D721Med (cell line): ENCODE results near the gene TNFRSF6B.

ENCODE experiments used
- DNase-seq: peaks from one replicate; pipeline ENCODE4 v3.0.0; 2011; ENCODE audit warnings: low spot score; ENCODE audit not compliant: insufficient read length
- FAIRE-seq: peaks from 2 replicates; lab custom pipeline; 2011; peaks lifted over from hg19 to GRCh38; lab: Jason Lieb, UNC
- TF ChIP-seq, protein P1 (sequence below): IDR thresholded peaks from 2 replicates; pipeline ENCODE4 v1.5.1; 2012; ENCODE audit warnings: mild to moderate bottlenecking, control low read depth; ENCODE audit not compliant: insufficient read depth; ENCODE audit errors: missing control alignments

TNFRSF6B gene

GRCh38 chr20:63686492-63687321, 9.7 kb upstream of the TNFRSF6B start:
- DNase-seq = no peak

GRCh38 chr20:63687419-63688178, 8.9 kb upstream of the TNFRSF6B start:
- FAIRE-seq (no peak), DNase-seq (no peak)
- TF ChIP-seq, protein P1, sequence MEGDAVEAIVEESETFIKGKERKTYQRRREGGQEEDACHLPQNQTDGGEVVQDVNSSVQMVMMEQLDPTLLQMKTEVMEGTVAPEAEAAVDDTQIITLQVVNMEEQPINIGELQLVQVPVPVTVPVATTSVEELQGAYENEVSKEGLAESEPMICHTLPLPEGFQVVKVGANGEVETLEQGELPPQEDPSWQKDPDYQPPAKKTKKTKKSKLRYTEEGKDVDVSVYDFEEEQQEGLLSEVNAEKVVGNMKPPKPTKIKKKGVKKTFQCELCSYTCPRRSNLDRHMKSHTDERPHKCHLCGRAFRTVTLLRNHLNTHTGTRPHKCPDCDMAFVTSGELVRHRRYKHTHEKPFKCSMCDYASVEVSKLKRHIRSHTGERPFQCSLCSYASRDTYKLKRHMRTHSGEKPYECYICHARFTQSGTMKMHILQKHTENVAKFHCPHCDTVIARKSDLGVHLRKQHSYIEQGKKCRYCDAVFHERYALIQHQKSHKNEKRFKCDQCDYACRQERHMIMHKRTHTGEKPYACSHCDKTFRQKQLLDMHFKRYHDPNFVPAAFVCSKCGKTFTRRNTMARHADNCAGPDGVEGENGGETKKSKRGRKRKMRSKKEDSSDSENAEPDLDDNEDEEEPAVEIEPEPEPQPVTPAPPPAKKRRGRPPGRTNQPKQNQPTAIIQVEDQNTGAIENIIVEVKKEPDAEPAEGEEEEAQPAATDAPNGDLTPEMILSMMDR = no peak

More at GRCh38 chr20:63686492-63687321, 9.7 kb upstream of the TNFRSF6B start:
- FAIRE-seq = no peak
- TF ChIP-seq, protein P1 = no peak

DNA sequence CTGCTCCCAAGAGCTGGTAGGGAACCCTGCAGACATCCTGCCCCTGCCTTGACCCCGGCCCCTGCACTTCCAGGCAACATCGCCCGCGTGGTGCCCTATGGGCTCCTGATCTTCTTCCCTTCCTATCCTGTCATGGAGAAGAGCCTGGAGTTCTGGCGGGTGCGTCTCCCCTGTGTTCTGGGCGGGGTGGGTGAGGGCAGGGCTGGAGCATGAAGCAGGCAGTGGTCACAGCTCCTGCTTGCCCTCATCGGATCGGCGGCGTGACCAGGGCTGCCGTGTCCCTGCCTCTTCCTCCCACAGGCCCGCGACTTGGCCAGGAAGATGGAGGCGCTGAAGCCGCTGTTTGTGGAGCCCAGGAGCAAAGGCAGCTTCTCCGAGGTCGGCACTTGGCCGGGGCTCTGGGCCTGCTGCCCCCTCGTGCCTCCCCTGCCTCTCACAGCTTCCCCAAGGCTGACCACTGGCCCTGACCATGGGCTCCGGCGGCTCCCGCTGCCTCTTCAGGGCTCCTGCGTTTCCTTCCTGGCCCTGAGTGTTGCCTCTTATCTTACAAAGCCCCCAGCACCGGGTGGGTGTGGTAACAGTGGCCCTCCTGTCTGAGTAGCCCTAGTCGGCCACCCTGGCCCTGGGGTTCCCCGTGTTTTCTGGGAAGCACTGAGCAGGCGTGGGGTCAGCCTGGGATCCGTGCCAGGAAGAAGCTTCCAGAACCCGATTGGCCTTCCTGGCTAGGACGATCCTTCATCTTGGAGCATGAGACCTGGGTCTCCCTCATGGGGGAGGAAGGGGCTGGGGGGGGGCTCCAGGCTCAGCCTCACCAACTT, 8.0 kb upstream of the TNFRSF6B start:
- no peak for DNase-seq
- FAIRE-seq = no peak

DNA sequence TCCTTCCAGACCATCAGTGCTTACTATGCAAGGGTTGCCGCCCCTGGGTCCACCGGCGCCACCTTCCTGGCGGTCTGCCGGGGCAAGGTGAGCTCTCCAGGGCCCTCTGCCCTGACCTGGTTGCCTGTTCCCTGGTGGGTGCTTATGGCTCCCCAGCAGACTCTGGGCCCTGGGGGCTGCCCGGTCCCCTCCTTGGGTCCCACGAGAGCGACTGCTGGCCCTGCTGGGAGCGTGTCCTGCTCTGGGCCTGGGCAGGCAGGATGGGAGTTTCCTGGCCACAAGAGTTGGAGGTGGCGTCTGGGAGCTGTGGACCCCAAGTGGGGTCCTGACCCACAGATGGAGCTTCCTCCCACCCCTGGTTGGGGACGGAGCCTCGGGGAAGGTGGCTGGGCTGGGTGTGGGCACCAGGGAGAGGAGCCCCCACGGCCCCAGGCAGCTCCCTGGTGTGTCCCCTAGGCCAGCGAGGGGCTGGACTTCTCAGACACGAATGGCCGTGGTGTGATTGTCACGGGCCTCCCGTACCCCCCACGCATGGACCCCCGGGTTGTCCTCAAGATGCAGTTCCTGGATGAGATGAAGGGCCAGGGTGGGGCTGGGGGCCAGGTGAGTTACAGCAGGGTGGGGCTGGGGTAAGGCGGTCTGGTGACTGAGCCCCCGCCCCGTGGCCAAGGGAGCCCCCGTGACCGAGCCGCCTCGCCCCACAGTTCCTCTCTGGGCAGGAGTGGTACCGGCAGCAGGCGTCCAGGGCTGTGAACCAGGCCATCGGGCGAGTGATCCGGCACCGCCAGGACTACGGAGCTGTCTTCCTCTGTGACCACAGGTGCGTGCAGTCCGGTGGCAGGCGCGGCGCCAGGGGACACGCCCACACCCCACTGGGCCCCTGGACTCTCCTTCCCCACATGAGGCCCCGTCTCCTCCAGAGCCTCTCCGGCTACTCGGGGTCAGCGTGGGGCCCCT, 7.1 kb upstream of the TNFRSF6B start:
- DNase-seq (no peak), FAIRE-seq (no peak)
- TF ChIP-seq, protein P1 = no peak

More for the DNA sequence above, 8.0 kb upstream of the TNFRSF6B start:
- TF ChIP-seq, protein P1 = no peak

DNA sequence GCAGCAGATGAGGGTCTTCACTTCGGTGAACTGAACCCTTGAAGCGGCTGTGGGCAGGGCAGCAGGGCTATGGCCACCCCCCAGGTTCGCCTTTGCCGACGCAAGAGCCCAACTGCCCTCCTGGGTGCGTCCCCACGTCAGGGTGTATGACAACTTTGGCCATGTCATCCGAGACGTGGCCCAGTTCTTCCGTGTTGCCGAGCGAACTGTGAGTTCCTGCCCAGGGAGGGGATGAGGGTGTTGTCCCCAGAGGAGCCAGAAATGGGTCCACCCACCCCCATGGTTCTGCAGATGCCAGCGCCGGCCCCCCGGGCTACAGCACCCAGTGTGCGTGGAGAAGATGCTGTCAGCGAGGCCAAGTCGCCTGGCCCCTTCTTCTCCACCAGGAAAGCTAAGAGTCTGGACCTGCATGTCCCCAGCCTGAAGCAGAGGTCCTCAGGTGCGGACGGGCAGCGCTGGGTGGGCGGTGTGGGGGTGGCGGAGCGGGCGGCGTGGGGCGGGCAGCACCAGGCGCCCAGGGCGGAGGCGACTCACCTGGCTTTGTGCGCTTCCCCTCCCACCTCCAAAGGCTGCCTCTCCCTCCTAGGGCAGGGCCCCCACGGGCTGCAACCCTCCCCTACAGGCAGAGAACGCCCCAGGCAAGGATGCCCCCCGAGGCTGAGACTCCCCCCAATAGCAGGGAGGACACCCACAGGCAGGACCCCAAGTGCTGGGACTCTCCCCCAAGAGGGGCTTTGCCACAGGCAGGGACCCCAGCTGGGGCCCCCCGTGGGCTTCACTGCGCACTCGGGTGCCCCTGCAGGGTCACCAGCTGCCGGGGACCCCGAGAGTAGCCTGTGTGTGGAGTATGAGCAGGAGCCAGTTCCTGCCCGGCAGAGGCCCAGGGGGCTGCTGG, 6.2 kb upstream of the TNFRSF6B start:
- TF ChIP-seq, protein P1 = no peak
- no peak for DNase-seq
- FAIRE-seq = no peak
